OCI-LY7 (cell line): ENCODE measurements around the gene GBP3.

ENCODE experiments used
- CTCF ChIP-seq: fragments of 200-600 bp; sonication (generic); conservative IDR thresholded peaks from 2 replicates; pipeline ENCODE4 v1.5.1; 2014; ENCODE audit warnings: mild to moderate bottlenecking, antibody characterized with exemption, low read length, moderate library complexity, mixed read lengths
- EZH2phosphoT487 ChIP-seq: fragments of 200-600 bp; sonication (generic); IDR thresholded peaks from 2 replicates; pipeline ENCODE4 v1.6.1; 2018; ENCODE audit warnings: low read depth, borderline replicate concordance, mild to moderate bottlenecking, mixed run types, antibody characterized with exemption, low read length, moderate library complexity, mixed read lengths

GRCh38 chr1:89047734-89048133 lies 25.1 kb upstream of the GBP3 start:
- no peak for TF ChIP-seq CTCF
- TF ChIP-seq EZH2phosphoT487 = no peak
